Loucy (cell line): ENCODE measurements around the gene EREG.

Experiments used
- EZH2phosphoT487 ChIP-seq: fragments of 200-600 bp; IDR thresholded peaks from 2 replicates; pipeline ENCODE4 v1.6.1; 2018; ENCODE audit warnings: antibody characterized with exemption, mild to moderate bottlenecking, moderate library complexity, borderline replicate concordance
- TF ChIP-seq, protein P1 (sequence below): fragments of 200-600 bp; sonication (generic); conservative IDR thresholded peaks from 2 replicates; pipeline ENCODE4 v1.5.1; 2014; ENCODE audit warnings: mild to moderate bottlenecking, antibody characterized with exemption, low read length

DNA sequence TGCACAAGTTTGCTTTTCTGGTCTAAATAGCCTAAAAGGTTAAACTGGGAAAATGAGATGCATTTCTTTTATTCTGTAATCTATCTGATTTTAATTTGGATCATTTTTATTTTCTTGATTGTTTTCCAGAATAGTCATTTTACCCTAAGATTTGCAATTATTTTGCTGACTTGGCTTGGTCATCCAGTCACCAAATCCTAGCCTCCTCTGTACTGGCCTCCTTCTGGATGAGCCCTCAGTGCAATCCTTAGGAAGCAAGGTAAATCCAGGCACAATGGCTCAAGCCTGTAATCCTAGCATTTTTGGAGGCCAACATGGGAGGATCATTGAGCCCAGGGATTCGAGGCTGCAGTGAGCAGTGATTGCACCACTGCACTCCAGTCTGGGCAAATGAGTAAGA, 9.2 kb downstream of the EREG start:
- TF ChIP-seq, protein P1, sequence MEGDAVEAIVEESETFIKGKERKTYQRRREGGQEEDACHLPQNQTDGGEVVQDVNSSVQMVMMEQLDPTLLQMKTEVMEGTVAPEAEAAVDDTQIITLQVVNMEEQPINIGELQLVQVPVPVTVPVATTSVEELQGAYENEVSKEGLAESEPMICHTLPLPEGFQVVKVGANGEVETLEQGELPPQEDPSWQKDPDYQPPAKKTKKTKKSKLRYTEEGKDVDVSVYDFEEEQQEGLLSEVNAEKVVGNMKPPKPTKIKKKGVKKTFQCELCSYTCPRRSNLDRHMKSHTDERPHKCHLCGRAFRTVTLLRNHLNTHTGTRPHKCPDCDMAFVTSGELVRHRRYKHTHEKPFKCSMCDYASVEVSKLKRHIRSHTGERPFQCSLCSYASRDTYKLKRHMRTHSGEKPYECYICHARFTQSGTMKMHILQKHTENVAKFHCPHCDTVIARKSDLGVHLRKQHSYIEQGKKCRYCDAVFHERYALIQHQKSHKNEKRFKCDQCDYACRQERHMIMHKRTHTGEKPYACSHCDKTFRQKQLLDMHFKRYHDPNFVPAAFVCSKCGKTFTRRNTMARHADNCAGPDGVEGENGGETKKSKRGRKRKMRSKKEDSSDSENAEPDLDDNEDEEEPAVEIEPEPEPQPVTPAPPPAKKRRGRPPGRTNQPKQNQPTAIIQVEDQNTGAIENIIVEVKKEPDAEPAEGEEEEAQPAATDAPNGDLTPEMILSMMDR = no peak
- no peak for TF ChIP-seq EZH2phosphoT487
